ENCODE measurements around the gene ALAS2.
A peak's percentile ranks its signal among the peaks of the same experiment; 100 is the strongest.
"Not testable (repeated sequence)": the region's sequence is repeated elsewhere in the genome, so short reads cannot be mapped to it uniquely, and the experiment has no call there.

ALAS2 gene

DNA sequence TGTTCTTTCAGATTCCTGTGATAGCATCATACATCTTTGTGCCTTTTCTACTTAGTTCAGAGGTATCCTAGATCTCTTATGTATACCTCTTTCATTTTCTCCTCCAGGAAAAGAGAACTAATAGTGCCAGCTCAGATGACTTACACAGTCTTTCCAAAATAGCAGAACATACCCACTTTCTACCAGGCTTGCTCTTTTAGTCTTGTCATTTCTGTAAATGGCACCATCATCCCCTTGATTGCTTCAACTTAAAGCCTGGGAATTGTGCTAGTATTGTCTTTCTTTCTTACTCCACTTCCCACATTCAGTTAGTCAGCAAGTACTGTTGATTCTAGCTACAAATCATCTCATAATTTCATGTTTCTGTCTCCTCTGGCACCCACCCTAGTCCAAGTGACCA lies 25.5 kb downstream of the ALAS2 start:
- no peak for DNase-seq (ENCODE audit: low spot score)

DNA sequence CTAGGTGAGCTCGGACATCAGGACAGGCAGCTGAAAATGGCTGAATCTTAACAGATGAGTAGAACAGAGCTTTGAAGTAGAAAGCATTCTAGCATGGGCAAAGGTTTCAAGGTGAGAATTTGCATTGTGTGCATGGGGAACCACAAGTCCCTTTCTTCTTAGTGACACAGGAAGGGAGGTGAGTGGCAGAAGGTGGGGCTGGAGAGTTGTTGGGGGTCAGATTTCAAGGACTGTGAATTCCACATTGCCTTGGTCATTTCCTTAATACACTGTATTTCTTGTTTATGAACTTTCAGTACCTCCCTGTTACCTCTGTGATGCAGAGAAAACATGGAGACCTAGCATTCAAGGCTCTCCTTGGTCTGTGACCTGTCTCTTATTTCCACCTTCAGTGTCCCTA lies 26.5 kb downstream of the ALAS2 start:
- no peak for DNase-seq (ENCODE audit: low spot score)

DNA sequence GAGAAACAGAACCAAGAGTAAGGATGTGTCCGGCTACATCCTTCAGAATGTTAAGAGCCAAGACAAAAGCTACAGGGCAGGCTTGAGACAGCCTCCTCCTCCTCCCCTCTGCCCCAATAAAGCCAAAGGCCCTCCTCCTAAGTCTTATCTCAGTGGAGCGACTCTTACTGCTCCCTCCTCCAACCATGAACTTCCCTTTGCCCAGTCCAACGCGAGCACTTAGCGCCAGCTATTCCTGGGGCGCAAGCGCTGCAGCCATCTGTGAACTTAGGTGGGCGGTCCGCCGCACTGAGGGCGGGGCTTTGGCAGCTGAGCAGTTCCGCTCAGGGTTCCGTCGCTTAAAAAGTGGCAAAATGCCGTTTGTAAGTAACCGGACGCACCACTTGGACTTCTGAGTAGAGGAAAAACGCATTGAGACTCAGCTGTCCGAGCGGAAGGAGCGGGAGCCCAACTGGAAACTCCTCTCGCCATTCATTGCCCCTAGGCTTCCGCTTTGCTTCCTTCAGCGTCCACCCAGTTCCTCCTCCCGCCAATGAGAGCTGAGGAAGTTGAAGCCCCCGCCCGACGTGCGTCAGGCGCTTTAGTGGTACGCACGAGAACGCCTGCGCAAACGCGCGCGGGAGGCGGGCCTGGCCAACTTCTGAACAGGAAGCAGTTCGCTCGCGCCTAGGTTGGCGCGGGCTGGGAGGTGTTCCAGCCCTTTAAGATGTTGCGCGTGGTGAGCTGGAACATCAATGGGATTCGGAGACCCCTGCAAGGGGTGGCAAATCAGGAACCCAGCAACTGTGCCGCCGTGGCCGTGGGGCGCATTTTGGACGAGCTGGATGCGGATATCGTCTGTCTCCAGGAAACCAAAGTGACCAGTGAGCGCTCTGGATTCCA lies 30.8 kb downstream of the ALAS2 start, which contains the start of gene APEX2:
Gene APEX2, plus strand, starts transcription at position 647 of the 882 bp plus-strand sequence. Its CDS starts 60 bp downstream, at position 707.
- peak; percentile 84 for DNase-seq (ENCODE audit: low spot score)

DNA sequence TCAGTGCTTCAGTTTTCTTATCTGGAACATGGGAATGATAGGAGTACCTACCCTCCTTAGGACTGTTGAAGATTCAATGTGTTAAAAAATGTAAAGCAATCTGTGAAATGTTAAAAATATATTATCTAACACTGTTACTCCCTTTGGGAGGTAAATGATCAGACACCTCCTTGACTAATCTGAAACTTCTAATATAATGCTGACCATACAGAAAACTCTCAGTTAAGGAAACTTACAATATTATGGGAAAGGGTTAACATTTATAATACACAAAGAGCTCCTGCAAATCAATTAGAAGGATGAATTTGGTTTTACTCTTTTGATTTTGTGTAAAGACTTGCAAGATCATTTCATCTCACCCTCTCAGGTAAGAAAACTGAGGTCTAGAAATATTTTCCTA lies 35.2 kb downstream of the ALAS2 start:
- no peak for DNase-seq (ENCODE audit: low spot score)

DNA sequence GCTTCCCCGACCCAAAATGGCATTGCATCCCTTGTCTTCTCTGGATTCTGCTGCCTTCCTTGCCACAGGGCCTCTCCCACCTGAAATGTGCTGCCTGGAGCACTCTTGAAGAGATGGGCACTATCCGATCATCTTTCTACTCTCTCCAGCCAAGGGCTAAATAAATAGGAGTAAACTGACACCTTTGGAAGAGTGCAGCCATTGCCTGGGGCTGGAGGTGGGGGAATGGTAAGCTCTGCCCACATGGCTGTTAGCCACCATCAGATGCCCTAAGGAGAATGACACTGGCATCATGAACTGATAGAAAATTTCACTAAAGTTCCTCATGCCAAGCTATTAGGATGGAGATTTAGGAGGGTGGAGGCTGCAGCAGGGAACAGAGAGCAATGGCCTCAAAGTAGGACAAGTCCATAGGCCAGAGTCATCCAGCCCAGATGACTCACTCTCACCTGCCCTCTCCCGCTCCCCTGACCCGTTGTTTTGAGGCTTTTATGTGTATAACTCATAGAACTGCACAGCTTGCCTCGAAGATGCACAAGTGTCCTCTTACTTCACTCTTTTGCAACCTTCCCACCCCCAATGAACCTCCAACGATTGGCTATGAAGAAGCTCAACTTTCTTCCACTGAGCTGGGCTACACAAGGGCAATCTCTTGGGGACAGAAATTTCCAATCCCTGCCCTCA lies 36.0 kb downstream of the ALAS2 start:
- no peak for DNase-seq (ENCODE audit: low spot score)

DNA sequence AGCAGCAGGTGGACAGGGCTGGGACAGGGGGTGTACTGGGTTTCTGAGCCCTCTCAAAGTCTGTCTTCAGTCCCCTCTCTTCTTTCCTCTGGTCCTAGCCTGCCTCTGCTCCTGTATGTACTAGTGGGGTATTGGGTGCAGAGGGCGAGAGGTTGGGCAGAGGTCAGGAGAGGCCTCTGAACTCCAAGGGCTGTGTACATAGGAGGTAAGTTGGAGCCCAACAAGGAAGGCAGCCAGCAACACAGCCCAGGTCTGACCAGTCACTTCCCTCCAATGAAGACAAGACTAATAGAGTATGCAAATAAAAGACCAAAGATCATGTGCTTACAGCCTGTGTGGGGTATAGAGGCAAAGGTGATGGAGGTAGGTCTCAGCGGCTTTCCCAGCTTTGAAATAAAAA lies 36.7 kb downstream of the ALAS2 start, which contains the start of gene PFKFB1:
Gene PFKFB1, minus strand, starts transcription at position 90 of the 400 bp plus-strand sequence. CDS start 181 bp downstream, outside the sequence.
- no peak for DNase-seq (ENCODE audit: low spot score)

DNA sequence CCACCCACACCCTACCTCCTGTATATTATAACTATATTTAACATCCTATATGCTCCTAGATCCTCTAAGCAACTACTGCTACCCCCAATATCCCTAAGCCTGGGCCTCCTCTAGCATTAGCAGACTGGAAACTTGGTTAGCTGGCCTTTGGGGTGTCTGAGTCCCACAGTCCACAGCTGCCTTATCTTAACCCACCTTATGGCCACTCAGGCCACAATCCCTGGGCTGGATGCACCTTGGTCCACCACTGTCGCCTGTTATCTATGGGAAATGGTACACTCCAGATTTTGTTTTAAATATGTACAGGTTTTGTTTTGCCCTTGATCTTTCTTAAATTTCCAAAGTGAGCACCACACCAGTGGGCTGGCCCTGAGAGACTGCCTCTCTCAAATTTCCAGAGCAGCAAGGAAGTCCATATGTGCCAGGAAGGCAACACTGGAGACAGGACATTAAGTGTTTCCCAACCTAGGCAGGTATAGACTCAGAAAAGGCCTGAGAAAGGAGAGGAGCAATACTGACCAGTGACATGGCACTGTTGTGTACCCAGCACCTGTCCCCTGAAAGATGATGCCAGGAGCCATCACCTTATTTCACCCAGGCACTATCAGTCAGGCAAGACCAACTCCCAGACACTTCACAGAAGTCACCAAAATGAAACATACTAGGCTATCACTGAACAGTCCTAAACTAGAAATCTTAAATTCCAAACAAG lies 37.7 kb downstream of the ALAS2 start:
- no peak for DNase-seq (ENCODE audit: low spot score)

DNA sequence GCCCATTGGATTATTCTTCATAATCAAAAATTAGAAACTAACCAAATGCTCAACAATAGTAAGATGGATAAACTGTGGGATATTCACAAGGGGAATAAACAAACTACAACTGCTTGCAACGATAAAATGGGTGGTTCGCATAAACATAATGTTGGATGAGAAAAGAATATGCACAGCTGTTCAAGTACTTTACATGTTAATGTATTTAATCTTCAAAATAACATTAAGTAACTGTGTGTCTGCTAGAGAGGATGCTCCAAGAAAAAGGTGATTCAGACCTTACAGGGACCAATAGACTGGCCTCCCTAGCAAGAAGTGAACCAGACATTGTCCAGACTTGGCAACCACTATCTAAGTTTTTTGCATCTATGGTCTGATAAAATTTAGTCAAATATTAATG lies 39.1 kb downstream of the ALAS2 start:
- DNase-seq (ENCODE audit: low spot score) = no peak

DNA sequence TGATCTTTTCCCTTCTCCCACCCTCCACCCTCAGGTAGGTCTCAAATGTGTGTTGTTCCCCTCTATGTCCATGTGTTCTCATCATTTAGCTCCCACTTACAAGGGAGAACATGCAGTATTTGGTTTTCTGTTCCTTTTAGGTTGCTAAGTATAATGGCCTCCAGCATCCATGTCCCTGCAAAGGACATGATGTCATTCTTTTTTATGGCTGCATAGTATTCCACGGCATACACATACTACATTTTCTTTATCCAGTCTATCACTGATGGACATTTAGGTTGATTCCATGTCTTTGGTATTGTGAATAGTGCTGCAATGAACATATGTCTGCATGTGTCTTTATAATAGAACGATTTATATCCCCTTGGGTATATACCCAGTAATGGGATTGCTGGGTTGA lies 47.5 kb downstream of the ALAS2 start:
- not testable (repeated sequence) for DNase-seq (ENCODE audit: low spot score)

DNA sequence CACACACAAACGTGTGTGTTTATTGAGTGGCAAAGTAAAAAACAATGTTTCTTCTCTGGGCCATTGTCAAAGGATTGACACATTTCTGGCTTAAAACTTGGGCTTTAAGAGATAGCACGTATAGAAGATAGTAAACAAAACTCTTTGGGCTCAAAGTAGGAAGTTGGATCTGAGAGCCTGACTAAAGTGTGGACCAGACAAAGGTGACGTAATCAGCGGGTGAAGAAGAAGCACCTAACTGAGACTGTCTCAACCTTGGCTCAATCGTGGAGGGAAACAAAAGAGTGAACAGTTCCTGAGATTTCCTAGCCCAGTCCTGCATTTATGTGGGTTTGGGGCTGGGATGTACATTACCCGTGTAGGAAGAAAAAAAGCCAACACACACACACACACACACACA lies 50.4 kb downstream of the ALAS2 start:
- no peak for DNase-seq (ENCODE audit: low spot score)

DNA sequence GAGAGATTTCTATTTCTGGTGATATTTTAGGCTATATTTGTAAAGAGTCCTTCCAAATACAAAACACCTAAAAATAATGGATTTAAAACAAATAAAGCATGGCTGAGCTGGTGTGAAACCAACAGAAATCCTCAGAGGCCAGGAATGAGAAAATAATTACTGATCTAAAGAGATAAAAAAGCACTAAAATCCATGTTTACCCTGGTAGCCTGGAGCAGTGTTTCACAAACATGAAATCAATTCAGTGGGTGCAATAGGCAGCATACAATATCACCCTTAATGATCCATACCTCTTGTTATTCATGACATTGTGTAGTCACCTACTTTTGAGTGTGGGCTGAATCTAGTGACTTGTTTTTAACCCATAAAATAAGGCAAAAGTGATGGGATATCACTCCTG lies 51.3 kb downstream of the ALAS2 start:
- no peak for DNase-seq (ENCODE audit: low spot score)

DNA sequence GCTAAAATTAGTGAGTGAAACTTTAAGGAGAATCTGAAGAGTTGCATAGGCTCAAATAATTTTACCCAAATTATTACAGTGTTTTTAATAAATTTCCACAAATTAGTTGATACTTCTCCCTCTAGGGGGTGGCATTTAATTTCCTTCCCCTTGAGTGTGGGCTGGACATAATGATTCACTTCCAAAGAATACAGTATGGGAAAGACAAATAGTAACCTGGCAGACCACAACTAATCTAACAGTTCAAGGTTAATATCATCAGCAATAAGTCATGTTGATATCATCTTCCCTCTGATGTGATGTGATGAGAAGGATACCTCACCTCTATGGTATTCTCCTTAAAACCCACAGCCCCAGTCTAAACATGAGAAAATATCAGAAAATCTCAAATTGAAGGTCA lies 52.3 kb downstream of the ALAS2 start:
- DNase-seq (ENCODE audit: low spot score) = no peak

DNA sequence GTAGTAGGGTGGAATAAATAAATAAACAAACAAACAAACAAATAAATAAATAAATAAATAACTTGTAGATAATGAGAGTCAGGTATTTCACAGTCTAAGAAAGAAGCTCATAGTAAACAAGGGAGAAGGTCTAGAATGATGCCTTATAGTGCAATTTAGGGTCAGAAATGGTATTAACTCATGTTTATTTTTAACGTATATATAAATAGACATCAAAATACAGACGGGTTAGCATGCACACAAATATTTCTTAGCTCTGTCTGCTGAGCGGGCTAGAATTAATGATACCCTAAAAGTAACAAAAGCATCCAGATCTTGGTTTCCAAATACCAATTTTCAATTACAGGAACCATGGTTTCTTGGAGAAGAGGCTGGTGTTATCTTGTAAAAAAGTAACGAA lies 53.4 kb downstream of the ALAS2 start:
- DNase-seq (ENCODE audit: low spot score) = no peak

DNA sequence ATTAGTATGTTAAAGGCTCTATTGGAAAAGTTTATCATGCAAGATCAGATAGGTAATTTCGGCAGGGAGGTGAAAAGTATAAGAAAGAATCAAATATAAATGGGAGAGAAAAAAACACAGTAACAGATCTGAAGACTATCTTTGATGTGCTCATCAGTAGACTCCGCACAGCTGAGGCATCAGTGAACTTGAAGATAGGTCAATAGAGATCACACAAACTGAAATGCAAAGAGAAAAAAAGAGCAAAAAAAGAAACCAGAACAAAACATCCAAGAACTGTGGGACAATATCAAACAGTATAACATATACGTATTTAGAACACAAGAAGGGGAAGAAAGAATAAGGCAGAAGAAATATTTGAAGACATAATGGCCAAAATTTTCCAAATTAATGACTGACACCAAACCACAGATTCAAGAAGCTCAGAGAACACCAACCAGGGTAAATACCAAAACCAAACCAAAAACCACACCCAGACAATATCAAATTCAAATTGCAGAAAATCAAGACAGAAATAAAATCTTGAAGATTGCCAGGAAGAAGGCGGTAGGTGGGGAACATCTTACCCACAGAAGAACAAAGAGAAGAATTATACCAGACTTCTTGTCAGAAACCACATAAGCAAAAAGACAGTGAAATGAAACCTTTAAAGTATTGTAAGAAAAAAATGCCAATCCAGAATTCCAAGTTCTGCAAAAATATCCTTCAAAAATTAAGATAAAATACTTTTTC lies 65.8 kb downstream of the ALAS2 start:
- DNase-seq (ENCODE audit: low spot score) = no peak

DNA sequence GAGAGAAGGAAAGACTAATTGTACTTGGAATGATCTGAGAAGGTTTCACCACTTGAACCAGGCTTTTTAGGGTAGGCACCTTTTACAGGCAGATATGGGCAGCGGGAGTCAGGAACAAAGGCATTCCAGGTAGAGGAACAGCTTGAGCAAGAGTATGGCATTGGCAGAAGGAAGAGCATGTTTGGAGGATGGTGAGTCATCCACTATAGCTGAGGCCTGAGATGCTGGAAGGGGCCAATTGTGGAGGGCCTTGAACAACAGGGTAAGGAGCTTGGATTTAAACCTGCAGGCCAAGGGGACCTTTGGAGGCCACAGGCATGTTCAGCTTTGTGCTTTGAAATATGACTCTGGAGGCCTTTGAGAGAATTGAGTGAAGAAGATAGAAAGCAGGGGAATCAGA lies 69.0 kb downstream of the ALAS2 start:
- DNase-seq (ENCODE audit: low spot score) = no peak
